Bone marrow (tissue), 2 donors: Measurements from ENCODE around the gene LAMC1.
"Not testable (repeated sequence)": the region's sequence is repeated elsewhere in the genome, so short reads cannot be mapped to it uniquely, and the experiment has no call there.

Experiments
- DNase-seq, 2 donors: peaks; one replicate each; lab custom pipeline; 2025; lab: John Stamatoyannopoulos, UW

LAMC1 gene

GRCh38 chr1:183150032-183150431, 126.8 kb downstream of the LAMC1 start:
- DNase-seq = not testable (repeated sequence)

- no peak for DNase-seq
Observed at GRCh38 chr1:183150445-183150844, 127.2 kb downstream of the LAMC1 start.

GRCh38 chr1:183152180-183152579, 129.0 kb downstream of the LAMC1 start:
- DNase-seq = no peak

GRCh38 chr1:183155939-183156338, 132.7 kb downstream of the LAMC1 start:
- no peak for DNase-seq

GRCh38 chr1:183159960-183160359, 136.7 kb downstream of the LAMC1 start:
- no peak for DNase-seq

- DNase-seq = no peak
Observed at GRCh38 chr1:183161391-183161790, 138.2 kb downstream of the LAMC1 start.

GRCh38 chr1:183163316-183163715, 140.1 kb downstream of the LAMC1 start:
- no peak for DNase-seq

- DNase-seq = no peak
Observed at GRCh38 chr1:183164340-183164739, 141.1 kb downstream of the LAMC1 start.

- no peak for DNase-seq
Observed at GRCh38 chr1:183164963-183165362, 141.7 kb downstream of the LAMC1 start.

GRCh38 chr1:183165456-183165855, 142.2 kb downstream of the LAMC1 start:
- no peak for DNase-seq

- no peak for DNase-seq
Observed at GRCh38 chr1:183166454-183166853, 143.2 kb downstream of the LAMC1 start.

- no peak for DNase-seq
Observed at GRCh38 chr1:183167676-183168075, 144.5 kb downstream of the LAMC1 start.

GRCh38 chr1:183168308-183168707, 145.1 kb downstream of the LAMC1 start:
- DNase-seq = no peak

- DNase-seq = no peak
Observed at GRCh38 chr1:183173828-183174227, 150.6 kb downstream of the LAMC1 start.

- no peak for DNase-seq
Observed at GRCh38 chr1:183175631-183176030, 152.4 kb downstream of the LAMC1 start.

GRCh38 chr1:183178545-183178944, 155.3 kb downstream of the LAMC1 start:
- no peak for DNase-seq

GRCh38 chr1:183179033-183179432, 155.8 kb downstream of the LAMC1 start:
- no peak for DNase-seq

GRCh38 chr1:183180218-183180617, 157.0 kb downstream of the LAMC1 start:
- no peak for DNase-seq

- no peak for DNase-seq
Observed at GRCh38 chr1:183180634-183181056, 157.4 kb downstream of the LAMC1 start.

GRCh38 chr1:183185941-183186490, 162.8 kb downstream of the LAMC1 start, which contains the start of gene LAMC2:
LAMC2 (plus strand) TSS chr1:183186264; CDS start chr1:183186353, 89 bp downstream.
- DNase-seq = no peak

- no peak for DNase-seq
Observed at GRCh38 chr1:183186841-183187240, 163.6 kb downstream of the LAMC1 start.

- no peak for DNase-seq
Observed at GRCh38 chr1:183188240-183188639, 165.0 kb downstream of the LAMC1 start.

- DNase-seq = no peak
Observed at GRCh38 chr1:183191833-183192232, 168.6 kb downstream of the LAMC1 start.

- no peak for DNase-seq
Observed at GRCh38 chr1:183193963-183194525, 170.8 kb downstream of the LAMC1 start.
